ENCODE data around the gene PRR5L.

PRR5L gene

GRCh38 chr11:36402568-36403170, 106.6 kb downstream of the PRR5L start:
- DNase-seq (ENCODE audit: low spot score), result no peak

GRCh38 chr11:36403661-36404060, 107.6 kb downstream of the PRR5L start:
- no peak for DNase-seq (ENCODE audit: low spot score)

- DNase-seq (ENCODE audit: low spot score), result no peak
These were observed 108.7 kb downstream of the PRR5L start for GRCh38 chr11:36404831-36405230.

GRCh38 chr11:36405585-36406367, 109.7 kb downstream of the PRR5L start:
- DNase-seq (ENCODE audit: low spot score), result no peak

- no peak for DNase-seq (ENCODE audit: low spot score)
These were observed 111.3 kb downstream of the PRR5L start for GRCh38 chr11:36407356-36407755.

- DNase-seq (ENCODE audit: low spot score), result no peak
These were observed 112.5 kb downstream of the PRR5L start for GRCh38 chr11:36408498-36409136.

GRCh38 chr11:36409152-36409816, 113.2 kb downstream of the PRR5L start:
- DNase-seq (ENCODE audit: low spot score), result peak; percentile 33

- DNase-seq (ENCODE audit: low spot score), result peak; percentile 27
These were observed 115.1 kb downstream of the PRR5L start for GRCh38 chr11:36411202-36411640.

- no peak for DNase-seq (ENCODE audit: low spot score)
These were observed 116.8 kb downstream of the PRR5L start for GRCh38 chr11:36412781-36413383.

- no peak for DNase-seq (ENCODE audit: low spot score)
These were observed 121.1 kb downstream of the PRR5L start for GRCh38 chr11:36417154-36417553.

- DNase-seq (ENCODE audit: low spot score), result no peak
These were observed 123.8 kb downstream of the PRR5L start for GRCh38 chr11:36419791-36420424.

GRCh38 chr11:36421546-36422155, 125.6 kb downstream of the PRR5L start:
- no peak for DNase-seq (ENCODE audit: low spot score)

- no peak for DNase-seq (ENCODE audit: low spot score)
These were observed 129.5 kb downstream of the PRR5L start for GRCh38 chr11:36425561-36426081.

- no peak for DNase-seq (ENCODE audit: low spot score)
These were observed 130.2 kb downstream of the PRR5L start for GRCh38 chr11:36426226-36426848.

GRCh38 chr11:36427079-36427478, 131.0 kb downstream of the PRR5L start:
- DNase-seq (ENCODE audit: low spot score), result no peak

GRCh38 chr11:36427876-36428275, 131.8 kb downstream of the PRR5L start:
- DNase-seq (ENCODE audit: low spot score), result no peak

- peak; percentile 50 for DNase-seq (ENCODE audit: low spot score)
These were observed 135.5 kb downstream of the PRR5L start for GRCh38 chr11:36431429-36432092.

GRCh38 chr11:36432093-36432469, 136.0 kb downstream of the PRR5L start:
- DNase-seq (ENCODE audit: low spot score), result no peak

- DNase-seq (ENCODE audit: low spot score), result no peak
These were observed 136.7 kb downstream of the PRR5L start for GRCh38 chr11:36432738-36433137.

- no peak for DNase-seq (ENCODE audit: low spot score)
These were observed 140.0 kb downstream of the PRR5L start for GRCh38 chr11:36436064-36436463.
